ENCODE results near the gene NHLH1.

NHLH1 gene

DNA sequence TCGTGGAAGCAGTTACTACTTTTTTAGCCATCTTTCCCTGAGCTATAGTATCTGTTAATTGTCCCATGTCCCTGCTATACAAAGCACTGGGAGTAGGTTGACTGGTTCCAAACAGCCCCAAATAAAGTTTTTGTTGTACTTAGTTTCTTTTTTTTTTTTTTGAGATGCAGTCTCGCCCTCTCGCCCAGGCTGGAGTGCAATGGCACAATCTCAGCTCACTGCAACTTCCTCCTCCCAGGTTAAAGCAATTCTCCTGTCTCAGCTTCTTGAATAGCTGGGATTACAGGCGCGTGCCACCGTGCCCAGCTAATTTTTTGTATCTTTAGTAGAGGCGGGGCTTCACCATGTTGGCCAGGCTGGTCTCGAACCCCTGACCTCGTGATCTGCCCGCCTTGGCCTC, 20.4 kb upstream of the NHLH1 start:
- Histone ChIP-seq H3K4me3 (ENCODE audit: severe bottlenecking) (no peak overlapping the region), H3K9me3 (ENCODE audit: severe bottlenecking) (no peaks in the 10 kb centered on the region), H3K27me3 (ENCODE audit: insufficient read depth, poor library complexity, severe bottlenecking) (no peaks in the 10 kb centered on the region), H3K4me1 (ENCODE audit: insufficient read depth, poor library complexity, severe bottlenecking) (peaks cover 5% of the 10 kb centered on the region), H3K36me3 (ENCODE audit: low read depth) (peaks cover 72% of the 10 kb centered on the region), H3K27ac (ENCODE audit: poor library complexity, severe bottlenecking) (no peak overlapping the region)
- ATAC-seq (ENCODE audit: low read depth) = no peak
- TF ChIP-seq, protein P1, sequence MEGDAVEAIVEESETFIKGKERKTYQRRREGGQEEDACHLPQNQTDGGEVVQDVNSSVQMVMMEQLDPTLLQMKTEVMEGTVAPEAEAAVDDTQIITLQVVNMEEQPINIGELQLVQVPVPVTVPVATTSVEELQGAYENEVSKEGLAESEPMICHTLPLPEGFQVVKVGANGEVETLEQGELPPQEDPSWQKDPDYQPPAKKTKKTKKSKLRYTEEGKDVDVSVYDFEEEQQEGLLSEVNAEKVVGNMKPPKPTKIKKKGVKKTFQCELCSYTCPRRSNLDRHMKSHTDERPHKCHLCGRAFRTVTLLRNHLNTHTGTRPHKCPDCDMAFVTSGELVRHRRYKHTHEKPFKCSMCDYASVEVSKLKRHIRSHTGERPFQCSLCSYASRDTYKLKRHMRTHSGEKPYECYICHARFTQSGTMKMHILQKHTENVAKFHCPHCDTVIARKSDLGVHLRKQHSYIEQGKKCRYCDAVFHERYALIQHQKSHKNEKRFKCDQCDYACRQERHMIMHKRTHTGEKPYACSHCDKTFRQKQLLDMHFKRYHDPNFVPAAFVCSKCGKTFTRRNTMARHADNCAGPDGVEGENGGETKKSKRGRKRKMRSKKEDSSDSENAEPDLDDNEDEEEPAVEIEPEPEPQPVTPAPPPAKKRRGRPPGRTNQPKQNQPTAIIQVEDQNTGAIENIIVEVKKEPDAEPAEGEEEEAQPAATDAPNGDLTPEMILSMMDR (IDR thresholded peaks at IDR 0.05; ENCODE audit: poor library complexity, severe bottlenecking) = no peak
- DNase-seq (ENCODE audit: low spot score) = no peak

DNA sequence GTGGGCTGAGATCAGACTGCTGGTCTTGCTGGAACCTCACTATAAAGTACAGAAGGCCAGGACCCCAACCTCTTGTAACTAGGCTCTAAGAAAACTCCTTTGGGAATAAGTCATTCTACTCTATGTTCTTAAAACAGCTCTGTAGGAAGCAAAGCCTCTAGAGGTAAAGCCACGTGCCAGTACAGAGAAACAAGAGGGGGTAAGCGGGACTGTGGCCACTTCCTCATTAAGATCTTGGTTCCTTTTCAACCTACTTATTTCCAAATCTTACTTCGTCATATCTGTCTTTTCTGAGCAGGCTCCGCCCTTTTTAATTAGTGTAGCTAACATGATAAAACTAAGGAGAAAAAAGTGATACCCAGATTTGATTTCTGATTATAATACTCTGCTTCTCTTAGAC, 19.9 kb upstream of the NHLH1 start:
- H3K4me1 ChIP-seq (ENCODE audit: insufficient read depth, poor library complexity, severe bottlenecking) = peaks cover under 1% of the 10 kb centered on the region
- no peak for DNase-seq (ENCODE audit: low spot score)
- no peaks in the 10 kb centered on the region for H3K9me3 ChIP-seq (ENCODE audit: severe bottlenecking)
- H3K4me3 ChIP-seq (ENCODE audit: severe bottlenecking) = no peak overlapping the region
- H3K27me3 ChIP-seq (ENCODE audit: insufficient read depth, poor library complexity, severe bottlenecking) = no peaks in the 10 kb centered on the region
- TF ChIP-seq, protein P1 (IDR thresholded peaks at IDR 0.05; ENCODE audit: poor library complexity, severe bottlenecking) = no peak
- ATAC-seq (ENCODE audit: low read depth) = no peak
- H3K27ac ChIP-seq (ENCODE audit: poor library complexity, severe bottlenecking) = no peak overlapping the region
- peaks cover 74% of the 10 kb centered on the region for H3K36me3 ChIP-seq (ENCODE audit: low read depth)

DNA sequence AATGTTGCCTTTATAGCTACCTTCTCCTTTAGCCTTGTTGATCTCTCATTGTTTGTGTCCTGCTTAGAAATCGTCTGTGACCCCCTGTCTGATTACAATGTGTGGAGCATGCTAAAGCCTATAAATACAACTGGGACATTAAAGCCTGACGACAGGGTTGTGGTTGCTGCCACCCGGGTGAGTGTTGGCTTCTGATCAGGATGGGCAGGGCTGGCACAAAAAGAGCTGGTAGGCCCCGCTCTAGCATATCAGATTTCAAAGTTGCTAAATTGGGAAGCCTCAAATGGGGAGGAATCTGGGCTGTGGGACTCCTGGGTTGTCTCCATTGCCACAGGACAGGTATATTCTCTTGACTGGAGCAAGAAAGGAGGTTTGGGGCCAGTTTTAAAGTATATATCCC, 15.2 kb upstream of the NHLH1 start:
- H3K4me1 ChIP-seq (ENCODE audit: insufficient read depth, poor library complexity, severe bottlenecking) = no peaks in the 10 kb centered on the region
- H3K36me3 ChIP-seq (ENCODE audit: low read depth) = peaks cover 98% of the 10 kb centered on the region
- TF ChIP-seq, protein P1 (IDR thresholded peaks at IDR 0.05; ENCODE audit: poor library complexity, severe bottlenecking) = no peak

DNA sequence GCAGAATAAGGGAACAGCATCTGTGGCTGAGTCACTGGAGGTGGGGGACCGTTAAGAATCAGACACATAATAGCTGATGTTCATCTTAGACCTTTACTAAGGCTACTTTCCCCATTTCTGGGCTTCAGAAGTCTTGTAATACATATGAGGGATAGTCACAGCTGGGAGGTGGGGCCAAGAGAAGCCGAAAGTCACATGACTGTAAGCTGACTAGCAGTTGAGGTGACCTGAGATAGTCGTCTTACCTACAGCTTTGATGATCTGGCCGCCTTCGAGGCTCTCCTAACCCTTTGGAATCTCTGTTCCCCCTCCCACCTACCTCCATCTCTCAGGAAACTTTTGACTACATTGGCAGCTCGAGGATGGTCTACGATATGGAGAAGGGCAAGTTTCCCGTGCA, 14.3 kb upstream of the NHLH1 start:
- Histone ChIP-seq H3K9me3 (ENCODE audit: severe bottlenecking) (no peaks in the 10 kb centered on the region), H3K4me3 (ENCODE audit: severe bottlenecking) (no peak overlapping the region), H3K36me3 (ENCODE audit: low read depth) (peaks cover 96% of the 10 kb centered on the region), H3K27me3 (ENCODE audit: insufficient read depth, poor library complexity, severe bottlenecking) (no peaks in the 10 kb centered on the region), H3K4me1 (ENCODE audit: insufficient read depth, poor library complexity, severe bottlenecking) (no peaks in the 10 kb centered on the region), H3K27ac (ENCODE audit: poor library complexity, severe bottlenecking) (no peak overlapping the region)
- DNase-seq (ENCODE audit: low spot score) (no peak), ATAC-seq (ENCODE audit: low read depth) (no peak)
- TF ChIP-seq, protein P1 (IDR thresholded peaks at IDR 0.05; ENCODE audit: poor library complexity, severe bottlenecking) = no peak

More for the DNA sequence above, 15.2 kb upstream of the NHLH1 start:
- no peak overlapping the region for H3K4me3 ChIP-seq (ENCODE audit: severe bottlenecking)
- DNase-seq (ENCODE audit: low spot score) = no peak
- no peak overlapping the region for H3K27ac ChIP-seq (ENCODE audit: poor library complexity, severe bottlenecking)
- H3K27me3 ChIP-seq (ENCODE audit: insufficient read depth, poor library complexity, severe bottlenecking) = no peaks in the 10 kb centered on the region
- H3K9me3 ChIP-seq (ENCODE audit: severe bottlenecking) = no peaks in the 10 kb centered on the region
- no peak for ATAC-seq (ENCODE audit: low read depth)

DNA sequence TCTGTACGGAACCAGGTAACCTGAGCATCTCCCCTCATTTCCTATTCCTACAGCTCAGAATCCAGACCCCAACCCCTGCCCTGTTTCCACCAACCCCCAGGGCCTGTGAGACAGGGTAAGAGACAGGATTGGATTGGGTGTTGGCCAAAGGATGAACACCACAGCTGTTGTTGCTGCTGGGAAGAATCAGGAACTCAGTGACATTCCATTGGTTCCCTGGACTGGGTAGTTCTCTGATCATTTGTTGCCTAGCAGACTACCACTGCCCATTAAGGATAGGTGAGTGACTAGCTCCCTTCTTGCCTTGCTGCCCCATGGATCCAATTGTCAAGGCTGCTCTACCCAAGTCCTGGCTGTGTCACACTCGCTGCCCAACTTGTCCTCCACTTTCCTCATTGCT, 13.6 kb upstream of the NHLH1 start:
- TF ChIP-seq, protein P1 (IDR thresholded peaks at IDR 0.05; ENCODE audit: poor library complexity, severe bottlenecking) = no peak
- no peak for DNase-seq (ENCODE audit: low spot score)
- H3K27me3 ChIP-seq (ENCODE audit: insufficient read depth, poor library complexity, severe bottlenecking) = no peaks in the 10 kb centered on the region
- peaks cover 96% of the 10 kb centered on the region for H3K36me3 ChIP-seq (ENCODE audit: low read depth)
- H3K9me3 ChIP-seq (ENCODE audit: severe bottlenecking) = no peaks in the 10 kb centered on the region
- 0 out of 3 replicates have a peak, but pooled peaks have one; percentile 33 for ATAC-seq (ENCODE audit: low read depth)
- no peaks in the 10 kb centered on the region for H3K4me1 ChIP-seq (ENCODE audit: insufficient read depth, poor library complexity, severe bottlenecking)
- H3K27ac ChIP-seq (ENCODE audit: poor library complexity, severe bottlenecking) = no peak overlapping the region
- H3K4me3 ChIP-seq (ENCODE audit: severe bottlenecking) = no peak overlapping the region
